ENCODE data around the gene AGBL4.

- TF ChIP-seq, protein P1, sequence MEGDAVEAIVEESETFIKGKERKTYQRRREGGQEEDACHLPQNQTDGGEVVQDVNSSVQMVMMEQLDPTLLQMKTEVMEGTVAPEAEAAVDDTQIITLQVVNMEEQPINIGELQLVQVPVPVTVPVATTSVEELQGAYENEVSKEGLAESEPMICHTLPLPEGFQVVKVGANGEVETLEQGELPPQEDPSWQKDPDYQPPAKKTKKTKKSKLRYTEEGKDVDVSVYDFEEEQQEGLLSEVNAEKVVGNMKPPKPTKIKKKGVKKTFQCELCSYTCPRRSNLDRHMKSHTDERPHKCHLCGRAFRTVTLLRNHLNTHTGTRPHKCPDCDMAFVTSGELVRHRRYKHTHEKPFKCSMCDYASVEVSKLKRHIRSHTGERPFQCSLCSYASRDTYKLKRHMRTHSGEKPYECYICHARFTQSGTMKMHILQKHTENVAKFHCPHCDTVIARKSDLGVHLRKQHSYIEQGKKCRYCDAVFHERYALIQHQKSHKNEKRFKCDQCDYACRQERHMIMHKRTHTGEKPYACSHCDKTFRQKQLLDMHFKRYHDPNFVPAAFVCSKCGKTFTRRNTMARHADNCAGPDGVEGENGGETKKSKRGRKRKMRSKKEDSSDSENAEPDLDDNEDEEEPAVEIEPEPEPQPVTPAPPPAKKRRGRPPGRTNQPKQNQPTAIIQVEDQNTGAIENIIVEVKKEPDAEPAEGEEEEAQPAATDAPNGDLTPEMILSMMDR (IDR thresholded peaks at IDR 0.05; ENCODE audit: low read length) = no peak
- TF ChIP-seq EZH2 (IDR thresholded peaks at IDR 0.05; ENCODE audit: borderline replicate concordance, low read length) = no peak
These were observed 1404.2 kb downstream of the AGBL4 start for GRCh38 chr1:48619539-48619938.

Data from OCI-LY1 (cell line).